ENCODE data around the gene CPNE5. TPM values are rescaled to one million over a fixed set of nuclear protein-coding genes. Genes with fewer than 3 reads are reported as not detected.

Gene CPNE5
- total RNA-seq, 1 donor from 2014 or later: not detected

- Histone ChIP-seq H3K4me2 (no peak overlapping the region), H3F3A (ENCODE audit: low read depth) (no peaks in the 10 kb centered on the region), H3K9me3 (ENCODE audit: low read depth) (no peaks in the 10 kb centered on the region), H3K36me3 (no peaks in the 10 kb centered on the region), H3K9ac (no peak overlapping the region), H3K27ac (no peak overlapping the region), H4K20me1 (ENCODE audit: low read depth) (no peaks in the 10 kb centered on the region), H3K27me3 (no peaks in the 10 kb centered on the region), H2AFZ (replicated peaks) (no peak overlapping the region), H3K79me2 (ENCODE audit: low read depth) (no peaks in the 10 kb centered on the region), H3K4me1 (no peaks in the 10 kb centered on the region), H3K4me3 (no peak overlapping the region)
- peaks cover 7% of the 10 kb centered on the region for H3K27me3 Mint-ChIP-seq (ENCODE audit: insufficient read depth, low read depth)
- no peak for DNase-seq (ENCODE audit: low spot score)
- H3K36me3 Mint-ChIP-seq: no peaks in the 10 kb centered on the region
- H3K4me3 Mint-ChIP-seq: no peak overlapping the region
- peaks cover 29% of the 10 kb centered on the region for H3K4me1 Mint-ChIP-seq
- TF ChIP-seq EZH2 (IDR thresholded peaks at IDR 0.05) (no peak), EZH2phosphoT487 (IDR thresholded peaks at IDR 0.05) (no peak)
- TF ChIP-seq, protein P1, sequence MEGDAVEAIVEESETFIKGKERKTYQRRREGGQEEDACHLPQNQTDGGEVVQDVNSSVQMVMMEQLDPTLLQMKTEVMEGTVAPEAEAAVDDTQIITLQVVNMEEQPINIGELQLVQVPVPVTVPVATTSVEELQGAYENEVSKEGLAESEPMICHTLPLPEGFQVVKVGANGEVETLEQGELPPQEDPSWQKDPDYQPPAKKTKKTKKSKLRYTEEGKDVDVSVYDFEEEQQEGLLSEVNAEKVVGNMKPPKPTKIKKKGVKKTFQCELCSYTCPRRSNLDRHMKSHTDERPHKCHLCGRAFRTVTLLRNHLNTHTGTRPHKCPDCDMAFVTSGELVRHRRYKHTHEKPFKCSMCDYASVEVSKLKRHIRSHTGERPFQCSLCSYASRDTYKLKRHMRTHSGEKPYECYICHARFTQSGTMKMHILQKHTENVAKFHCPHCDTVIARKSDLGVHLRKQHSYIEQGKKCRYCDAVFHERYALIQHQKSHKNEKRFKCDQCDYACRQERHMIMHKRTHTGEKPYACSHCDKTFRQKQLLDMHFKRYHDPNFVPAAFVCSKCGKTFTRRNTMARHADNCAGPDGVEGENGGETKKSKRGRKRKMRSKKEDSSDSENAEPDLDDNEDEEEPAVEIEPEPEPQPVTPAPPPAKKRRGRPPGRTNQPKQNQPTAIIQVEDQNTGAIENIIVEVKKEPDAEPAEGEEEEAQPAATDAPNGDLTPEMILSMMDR (IDR thresholded peaks at IDR 0.05): no peak
- no peaks in the 10 kb centered on the region for H3K9me3 Mint-ChIP-seq
- peak overlapping the region; percentile 11 for H3K27ac Mint-ChIP-seq
Observed at GRCh38 chr6:36730424-36731380, 108.5 kb downstream of the CPNE5 start.

GRCh38 chr6:36729161-36729524 is 110.1 kb downstream of the CPNE5 start:
- H3K4me2 ChIP-seq: no peak overlapping the region
- H3K27ac ChIP-seq: no peak overlapping the region
- Mint-ChIP-seq H3K4me3 (no peak overlapping the region), H3K9me3 (no peaks in the 10 kb centered on the region), H3K27ac (no peak overlapping the region), H3K4me1 (peaks cover 39% of the 10 kb centered on the region), H3K36me3 (no peaks in the 10 kb centered on the region), H3K27me3 (ENCODE audit: insufficient read depth, low read depth) (peaks cover 11% of the 10 kb centered on the region)
- no peak overlapping the region for H3K9ac ChIP-seq
- no peaks in the 10 kb centered on the region for H3K27me3 ChIP-seq
- TF ChIP-seq EZH2 (IDR thresholded peaks at IDR 0.05) (no peak), EZH2phosphoT487 (IDR thresholded peaks at IDR 0.05) (no peak)
- TF ChIP-seq, protein P1 (IDR thresholded peaks at IDR 0.05): no peak
- H4K20me1 ChIP-seq (ENCODE audit: low read depth): no peaks in the 10 kb centered on the region
- H2AFZ ChIP-seq (replicated peaks): no peak overlapping the region
- peaks cover 8% of the 10 kb centered on the region for H3F3A ChIP-seq (ENCODE audit: low read depth)
- H3K36me3 ChIP-seq: no peaks in the 10 kb centered on the region
- H3K9me3 ChIP-seq (ENCODE audit: low read depth): no peaks in the 10 kb centered on the region
- no peak overlapping the region for H3K4me3 ChIP-seq
- H3K79me2 ChIP-seq (ENCODE audit: low read depth): no peaks in the 10 kb centered on the region
- DNase-seq (ENCODE audit: low spot score): no peak
- peaks cover 4% of the 10 kb centered on the region for H3K4me1 ChIP-seq

GRCh38 chr6:36728289-36729160 is 110.7 kb downstream of the CPNE5 start:
- peaks cover 4% of the 10 kb centered on the region for H3K4me1 ChIP-seq
- no peak for DNase-seq (ENCODE audit: low spot score)
- H3K9me3 ChIP-seq (ENCODE audit: low read depth): no peaks in the 10 kb centered on the region
- H3K9ac ChIP-seq: no peak overlapping the region
- H3K36me3 Mint-ChIP-seq: no peaks in the 10 kb centered on the region
- H3F3A ChIP-seq (ENCODE audit: low read depth): peaks cover 8% of the 10 kb centered on the region
- H3K4me3 Mint-ChIP-seq: no peak overlapping the region
- H3K36me3 ChIP-seq: no peaks in the 10 kb centered on the region
- no peaks in the 10 kb centered on the region for H4K20me1 ChIP-seq (ENCODE audit: low read depth)
- H3K4me3 ChIP-seq: no peak overlapping the region
- no peaks in the 10 kb centered on the region for H3K79me2 ChIP-seq (ENCODE audit: low read depth)
- H3K9me3 Mint-ChIP-seq: no peaks in the 10 kb centered on the region
- H2AFZ ChIP-seq (replicated peaks): no peak overlapping the region
- peaks cover 39% of the 10 kb centered on the region for H3K4me1 Mint-ChIP-seq
- no peak overlapping the region for H3K27ac ChIP-seq
- no peak overlapping the region for H3K27ac Mint-ChIP-seq
- peaks cover 6% of the 10 kb centered on the region for H3K27me3 Mint-ChIP-seq (ENCODE audit: insufficient read depth, low read depth)
- TF ChIP-seq EZH2 (IDR thresholded peaks at IDR 0.05) (no peak), EZH2phosphoT487 (IDR thresholded peaks at IDR 0.05) (no peak)
- TF ChIP-seq, protein P1 (IDR thresholded peaks at IDR 0.05): no peak
- no peaks in the 10 kb centered on the region for H3K27me3 ChIP-seq
- no peak overlapping the region for H3K4me2 ChIP-seq
